K562 (cell line): ENCODE data around the gene KRTAP3-3. TPM values are rescaled to one million over a fixed set of nuclear protein-coding genes. Genes with fewer than 3 reads are reported as not detected.

Source experiments
- ATAC-seq: fragments of 200-7000 bp; cut with Tn5 transposase; 3 replicates; pipeline ENCODE4 v1.9.1; 2020; ENCODE audit warnings: moderate library complexity
- BruUV-seq: library from RNA; stranded (reverse); fragments of 400-500 nt; replicated peaks from 2 replicates; lab custom pipeline; 2021; lab: Mats Ljungman, UMichigan
- CTCF ChIA-PET: fragments of 300-600 bp; formaldehyde crosslinking; extraction: SDS; loops from one replicate; lab custom pipeline; 2021; ENCODE audit warnings: low intra/inter-chr PET ratio; lab: Yijun Ruan, JAX
- POLR2A ChIA-PET: fragments of 300-600, 350-650 bp; sonication (Branson Sonifier 250); formaldehyde crosslinking; extraction: SDS; loops from one replicate; lab custom pipeline; 2021; ENCODE audit warnings: antibody characterized with exemption, inconsistent platforms; lab: Yijun Ruan, JAX
- DNase-seq, 4 experiments: peaks; one replicate each; pipeline versions ENCODE4 v3.0.0 to v3.0.0-alpha.2; 2011 to 2018; ENCODE audit warnings: low spot score in 3 of 4, mixed read lengths in 3 of 4; ENCODE audit errors: extremely low read depth in 1 of 4
- FAIRE-seq: peaks from 2 replicates; lab custom pipeline; 2011; peaks lifted over from hg19 to GRCh38; lab: Jason Lieb, UNC
- H2AFZ ChIP-seq: 2 replicates; pipeline ENCODE4 v1.6.0; 2011; ENCODE audit warnings: low read depth, low read length, control low read depth, inconsistent platforms
- H3K27ac ChIP-seq: fragments of 200-600 bp; 3 replicates; pipeline ENCODE4 v1.8.0; 2011; ENCODE audit warnings: low read depth, mild to moderate bottlenecking, control low read depth, inconsistent platforms, low read length, moderate library complexity, mixed read lengths; ENCODE audit errors: extremely low read depth
- H3K27me3 ChIP-seq, 2 experiments: fragments of 300-600 bp in 1 of 2; 2 replicates in 1 of 2; 3 replicates in 1 of 2; pipeline versions ENCODE4 v1.6.0 to v1.8.0; 2011; ENCODE audit warnings: inconsistent platforms in 2 of 2, low read length in 2 of 2, mild to moderate bottlenecking in 1 of 2, mixed read lengths in 1 of 2, moderate library complexity in 1 of 2; ENCODE audit not compliant: control insufficient read depth in 2 of 2, insufficient read depth in 2 of 2
- H3K36me3 ChIP-seq: fragments of 300-600 bp; 3 replicates; pipeline ENCODE4 v1.8.0; 2011; ENCODE audit warnings: mild to moderate bottlenecking, low read length, inconsistent platforms; ENCODE audit not compliant: control insufficient read depth, insufficient read depth
- H3K4me1 ChIP-seq, 2 experiments: fragments of 200-600 bp in 1 of 2; replicated peaks in 1 of 2; 2 replicates in 1 of 2; 3 replicates in 1 of 2; pipeline versions ENCODE4 v1.5.1 to v1.8.0; 2011; ENCODE audit warnings: inconsistent platforms in 2 of 2, low read length in 2 of 2, mild to moderate bottlenecking in 1 of 2, mixed read lengths in 1 of 2, moderate library complexity in 1 of 2; ENCODE audit not compliant: control insufficient read depth in 2 of 2, insufficient read depth in 2 of 2
- H3K4me2 ChIP-seq: 2 replicates; pipeline ENCODE4 v1.6.1; 2011; ENCODE audit warnings: low read length, control low read depth, inconsistent platforms, mixed read lengths; ENCODE audit not compliant: insufficient read depth
- H3K4me3 ChIP-seq: fragments of 200-600 bp; sonication (generic), shearing (Covaris generic); 2 replicates; pipeline ENCODE4 v1.5.1; 2016; ENCODE audit warnings: control low read depth, inconsistent platforms
- H3K79me2 ChIP-seq: fragments of 200-600 bp; 3 replicates; pipeline ENCODE4 v1.8.0; 2011; ENCODE audit warnings: low read length, inconsistent platforms; ENCODE audit not compliant: control insufficient read depth, insufficient read depth
- H3K9ac ChIP-seq, 2 experiments: 2 replicates each; pipeline versions ENCODE4 v1.6.0 to v1.6.1; 2011; ENCODE audit warnings: low read depth in 2 of 2, low read length in 2 of 2, control low read depth in 1 of 2, inconsistent platforms in 1 of 2, mild to moderate bottlenecking in 1 of 2, mixed read lengths in 1 of 2; ENCODE audit not compliant: insufficient read depth in 1 of 2
- H3K9me1 ChIP-seq: one replicate; pipeline ENCODE4 v1.6.0; 2011; ENCODE audit warnings: inconsistent platforms, mild to moderate bottlenecking, low read length, moderate library complexity; ENCODE audit not compliant: control insufficient read depth, insufficient read depth
- H3K9me3 ChIP-seq: replicated peaks from 2 replicates; pipeline ENCODE4 v1.5.1; 2011; ENCODE audit warnings: low read depth, low read length, inconsistent platforms; ENCODE audit not compliant: control insufficient read depth, insufficient read depth
- H4K20me1 ChIP-seq: replicated peaks from 2 replicates; pipeline ENCODE4 v1.6.1; 2011; ENCODE audit warnings: low read length, inconsistent platforms, mixed read lengths; ENCODE audit not compliant: control insufficient read depth, insufficient read depth
- CEBPG ChIP-seq, 3 experiments: fragments of 200-800 bp in 1 of 3; sonication (Bioruptor generic) in 1 of 3; sonication (generic) in 1 of 3; formaldehyde crosslinking in 1 of 3; IDR thresholded peaks in 2 of 3; conservative IDR thresholded peaks in 1 of 3; 2 replicates each; pipeline versions ENCODE4 v1.6.1 to v1.8.0; 2016 to 2022; ENCODE audit warnings: missing compliant biosample characterization in 2 of 3, missing genetic modification characterization in 2 of 3, mild to moderate bottlenecking in 1 of 3, missing genetic modification reagents in 1 of 3
- PATZ1 ChIP-seq: fragments of 250-450 bp; sonication (Bioruptor Pico); IDR thresholded peaks from 2 replicates; pipeline ENCODE4 v1.5.0; 2020; ENCODE audit warnings: mild to moderate bottlenecking, borderline replicate concordance
- ZNF316 ChIP-seq: fragments of 450-650 bp; IDR thresholded peaks from 2 replicates; pipeline ENCODE4 v1.6.1; 2016
- WGBS: fragments of 100-300 bp; shearing (Covaris generic); methylation state at CpG from one replicate; pipeline ENCODE4 v1.1.6; 2016; ENCODE audit warnings: low coverage, mixed read lengths; ENCODE audit not compliant: insufficient coverage; ENCODE audit errors: missing lambda C conversion rate; 5-methylcytosine and 5-hydroxymethylcytosine counted together
- in situ Hi-C: fragments of 300-500 bp; cut with MboI; formaldehyde crosslinking; loops from 4 replicates; pipeline ENCODE4 v1.15.0; 2018; ENCODE audit warnings: inconsistent platforms, mixed read lengths
- intact Hi-C: fragments of 100-400 bp; cut with micrococcal nuclease; formaldehyde crosslinking; loops from 2 replicates; pipeline ENCODE4 v1.14.2; 2022
- polyA plus RNA-seq, 8 experiments: library from polyadenylated mRNA; depleted of rRNA in 4 of 8; stranded (reverse) in 5 of 8; unstranded in 3 of 8; fragments of >200 nt; fragmentation: Nextera tagmentation in 2 of 8; fragmentation: Illumina TruSeq in 1 of 8; extraction: Ambion mirVana in 2 of 8; extraction: Trizol in 1 of 8; gene quantifications; 2 replicates each; pipeline versions ENCODE4 v1.2.1 to v1.2.3, GENCODE V29; 2011 to 2014; ENCODE audit warnings: inconsistent platforms in 1 of 8, missing spikeins in 1 of 8
- total RNA-seq, 7 experiments: library from RNA; depleted of rRNA in 6 of 7; stranded (reverse); fragments of >200 nt in 6 of 7; fragmentation: Illumina TruSeq in 2 of 7; extraction: Trizol in 2 of 7; gene quantifications; 2 replicates each; pipeline versions ENCODE4 v1.2.1 to v1.2.3, GENCODE V29; 2011 to 2021; ENCODE audit warnings: low replicate concordance in 1 of 7

The KRTAP3-3 gene
- total and polyA plus RNA-seq, 9 of the 15 experiments (the other 6 are each of a cell fraction or from before 2014, with no cell fraction given) = not detected

GRCh38 chr17:41003926-41004325 lies 10.0 kb upstream of the KRTAP3-3 start:
- no peaks in the 10 kb centered on the region for H3K9me3 ChIP-seq
- in situ Hi-C loops = no loop called here

More at GRCh38 chr17:41003926-41004325, 10.0 kb upstream of the KRTAP3-3 start:
- Histone ChIP-seq H3K79me2 (no peaks in the 10 kb centered on the region), H4K20me1 (no peaks in the 10 kb centered on the region), H3K4me1 (no peaks in the 10 kb centered on the region; a peak in 1 of 5 replicates), H2AFZ (no peak overlapping the region), H3K4me3 (no peak overlapping the region), H3K27me3 (peaks cover 0 to 14% of the 10 kb centered on the region in 2 experiments; a peak in 3 of 5 replicates), H3K27ac (no peak overlapping the region), H3K9ac (no peak overlapping the region), H3K4me2 (no peak overlapping the region), H3K36me3 (no peaks in the 10 kb centered on the region), H3K9me1 (no peaks in the 10 kb centered on the region)
- WGBS = 0% methylated on average over 4 of the region's 4 CpGs
- BruUV-seq = no TSS peak
- ATAC-seq = no peak
- CTCF ChIA-PET = no interaction called here
- DNase-seq = no peak
- intact Hi-C loops = no loop called here
- POLR2A ChIA-PET = no interaction called here
- no peak for TF ChIP-seq CEBPG (CRISPR knock-in tag; IDR thresholded peaks at IDR 0.05)
- no peak for TF ChIP-seq CEBPG (tag; conservative IDR thresholded peaks at IDR 0.05 in 1 of 2, IDR thresholded peaks at IDR 0.05 in 1 of 2)
- no peak for TF ChIP-seq PATZ1
- peak; percentile 52; the same call in 1 of the 2 replicates for TF ChIP-seq ZNF316
- FAIRE-seq = no peak
